Measurements from ENCODE around the gene DHX8. TPM values are rescaled to one million over a fixed set of nuclear protein-coding genes. Genes with fewer than 3 reads are reported as not detected.

The DHX8 gene
- total RNA-seq, 1 experiment from 2014 or later = 66.8 TPM

DNA sequence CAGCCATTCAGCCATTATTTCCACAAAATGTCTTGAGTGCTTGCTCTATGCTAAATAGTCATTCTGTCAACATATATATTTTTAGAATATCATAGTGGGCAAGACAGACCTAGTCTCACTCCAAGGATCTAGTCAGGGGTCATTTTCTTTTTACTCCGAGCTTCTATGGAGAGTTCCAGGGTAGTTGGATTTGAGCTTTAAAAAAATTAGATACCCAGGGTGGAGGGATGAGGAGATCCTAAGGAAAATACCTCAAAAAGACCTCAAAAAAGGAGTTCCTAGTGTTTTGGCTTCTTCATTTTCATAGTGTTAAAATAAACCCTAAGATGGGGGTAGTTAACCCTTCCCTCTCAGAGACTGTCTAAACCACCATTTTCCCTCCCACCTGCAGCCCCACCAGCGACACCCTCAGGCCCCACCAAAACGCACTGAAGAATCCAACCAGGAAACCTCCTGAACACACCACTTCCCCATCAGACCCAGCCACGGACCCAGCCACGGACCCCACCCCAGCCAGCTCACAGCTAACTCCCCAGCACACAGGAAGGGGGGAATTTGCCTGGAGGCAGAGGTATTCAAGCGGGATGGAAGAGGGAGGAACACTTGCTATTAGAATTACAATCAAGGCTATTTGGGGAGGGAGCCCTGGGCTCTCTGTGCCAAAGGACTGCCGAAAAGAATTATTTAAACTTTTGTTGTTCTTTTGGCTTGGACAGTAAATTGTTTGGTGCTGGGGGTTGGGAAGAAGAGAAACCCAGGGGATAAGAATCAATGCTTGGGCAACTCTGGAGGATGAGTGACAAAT, 60.2 kb downstream of the DHX8 start:
- intact Hi-C loops (cut with micrococcal nuclease; ENCODE audit: unreplicated experiment) = loop anchor here (1.0 kb wide), 1 partner anchor 24 kb away; no protein-coding TSS in a partner anchor
- H3K27me3 ChIP-seq (replicated peaks; ENCODE audit: control insufficient read depth, insufficient read depth, low read length) = no peaks in the 10 kb centered on the region
- ChIA-PET POLR2A (no interaction called here), CTCF (interaction anchor here (1.2 kb wide), 1 partner anchor 141 kb away, joined by 4 read pairs; no protein-coding TSS in a partner anchor)
- peaks cover 4% of the 10 kb centered on the region for H3K36me3 ChIP-seq (ENCODE audit: control insufficient read depth, insufficient read depth, low read length)
- TF ChIP-seq, protein P1, sequence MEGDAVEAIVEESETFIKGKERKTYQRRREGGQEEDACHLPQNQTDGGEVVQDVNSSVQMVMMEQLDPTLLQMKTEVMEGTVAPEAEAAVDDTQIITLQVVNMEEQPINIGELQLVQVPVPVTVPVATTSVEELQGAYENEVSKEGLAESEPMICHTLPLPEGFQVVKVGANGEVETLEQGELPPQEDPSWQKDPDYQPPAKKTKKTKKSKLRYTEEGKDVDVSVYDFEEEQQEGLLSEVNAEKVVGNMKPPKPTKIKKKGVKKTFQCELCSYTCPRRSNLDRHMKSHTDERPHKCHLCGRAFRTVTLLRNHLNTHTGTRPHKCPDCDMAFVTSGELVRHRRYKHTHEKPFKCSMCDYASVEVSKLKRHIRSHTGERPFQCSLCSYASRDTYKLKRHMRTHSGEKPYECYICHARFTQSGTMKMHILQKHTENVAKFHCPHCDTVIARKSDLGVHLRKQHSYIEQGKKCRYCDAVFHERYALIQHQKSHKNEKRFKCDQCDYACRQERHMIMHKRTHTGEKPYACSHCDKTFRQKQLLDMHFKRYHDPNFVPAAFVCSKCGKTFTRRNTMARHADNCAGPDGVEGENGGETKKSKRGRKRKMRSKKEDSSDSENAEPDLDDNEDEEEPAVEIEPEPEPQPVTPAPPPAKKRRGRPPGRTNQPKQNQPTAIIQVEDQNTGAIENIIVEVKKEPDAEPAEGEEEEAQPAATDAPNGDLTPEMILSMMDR (IDR thresholded peaks at IDR 0.05; ENCODE audit: insufficient read depth in 1 of 2, low read depth in 1 of 2, low read length in 1 of 2, severe bottlenecking in 1 of 2, unreplicated experiment in 1 of 2) = no peak
- no peak for DNase-seq
- TSS peak; percentile 59 for BruUV-seq (replicated peaks)
- Mint-ChIP-seq H3K4me3 (ENCODE audit: unreplicated experiment) (peak overlapping the region; percentile 85), H3K27me3 (ENCODE audit: insufficient read depth, unreplicated experiment) (no peaks in the 10 kb centered on the region), H3K4me1 (ENCODE audit: low read depth, unreplicated experiment) (peaks cover 17% of the 10 kb centered on the region), H3K9me3 (ENCODE audit: unreplicated experiment) (no peaks in the 10 kb centered on the region), H3K27ac (ENCODE audit: unreplicated experiment) (peak overlapping the region; percentile 93), H3K36me3 (ENCODE audit: insufficient read depth, unreplicated experiment) (peaks cover 21% of the 10 kb centered on the region)
- H3K4me3 ChIP-seq (ENCODE audit: low read depth, low read length) = peak overlapping the region; percentile 75
- H3K9me3 ChIP-seq = no peaks in the 10 kb centered on the region
- peaks cover 19% of the 10 kb centered on the region for H3K4me1 ChIP-seq

- H3K4me3 Mint-ChIP-seq (ENCODE audit: unreplicated experiment) = peak overlapping the region; percentile 85
- H3K27ac Mint-ChIP-seq (ENCODE audit: unreplicated experiment) = peak overlapping the region; percentile 93
- CTCF ChIA-PET = interaction anchor here (0.6 to 2.7 kb wide), 6 partner anchors 10 to 1996 kb away, joined by 3 to 8 read pairs (median 4); partner anchors contain the start of gene DHX8
- Histone ChIP-seq H3K27me3 (replicated peaks; ENCODE audit: control insufficient read depth, insufficient read depth, low read length) (no peaks in the 10 kb centered on the region), H3K36me3 (ENCODE audit: control insufficient read depth, insufficient read depth, low read length) (peaks cover 4% of the 10 kb centered on the region), H3K4me1 (peaks cover 19% of the 10 kb centered on the region), H3K4me3 (ENCODE audit: low read depth, low read length) (peak overlapping the region; percentile 75), H3K9me3 (no peaks in the 10 kb centered on the region)
- POLR2A ChIA-PET = interaction anchor here (0.6 to 1.0 kb wide), 7 partner anchors 130 to 1857 kb away, joined by 3 to 10 read pairs (median 4); partner anchors contain the start of genes ARL4D and RPL27
- peaks cover 17% of the 10 kb centered on the region for H3K4me1 Mint-ChIP-seq (ENCODE audit: low read depth, unreplicated experiment)
- no peak for DNase-seq
- peaks cover 21% of the 10 kb centered on the region for H3K36me3 Mint-ChIP-seq (ENCODE audit: insufficient read depth, unreplicated experiment)
- TF ChIP-seq, protein P1 (IDR thresholded peaks at IDR 0.05; ENCODE audit: insufficient read depth in 1 of 2, low read depth in 1 of 2, low read length in 1 of 2, severe bottlenecking in 1 of 2, unreplicated experiment in 1 of 2) = no peak
- intact Hi-C loops (cut with micrococcal nuclease; ENCODE audit: unreplicated experiment) = no loop called here
- BruUV-seq (replicated peaks) = no TSS peak
- no peaks in the 10 kb centered on the region for H3K9me3 Mint-ChIP-seq (ENCODE audit: unreplicated experiment)
- H3K27me3 Mint-ChIP-seq (ENCODE audit: insufficient read depth, unreplicated experiment) = no peaks in the 10 kb centered on the region
Measured at GRCh38 chr17:43545383-43545632, 61.5 kb downstream of the DHX8 start.

GRCh38 chr17:43546319-43547188, 62.8 kb downstream of the DHX8 start, which contains the start of gene ETV4:
TSS of gene ETV4 (minus strand) at chr17:43546340. CDS start at chr17:43545617, 723 bp downstream.
- peak; percentile 96 to 97 for DNase-seq
- H3K4me3 Mint-ChIP-seq (ENCODE audit: unreplicated experiment) = peak within 1 kb of the TSS; percentile 85
- TF ChIP-seq, protein P1 (IDR thresholded peaks at IDR 0.05; ENCODE audit: insufficient read depth in 1 of 2, low read depth in 1 of 2, low read length in 1 of 2, severe bottlenecking in 1 of 2, unreplicated experiment in 1 of 2) = no peak
- intact Hi-C loops (cut with micrococcal nuclease; ENCODE audit: unreplicated experiment) = loop anchor here (2.0 kb wide), 1 partner anchor 32 kb away; no protein-coding TSS in a partner anchor
- H3K27me3 Mint-ChIP-seq (ENCODE audit: insufficient read depth, unreplicated experiment) = no peaks in the 10 kb centered on the region
- no peaks in the 10 kb centered on the region for H3K27me3 ChIP-seq (replicated peaks; ENCODE audit: control insufficient read depth, insufficient read depth, low read length)
- POLR2A ChIA-PET = interaction anchor here (0.6 to 1.0 kb wide), 4 partner anchors 33 to 653 kb away, joined by 3 read pairs; partner anchors contain the start of gene ATXN7L3
- H3K9me3 Mint-ChIP-seq (ENCODE audit: unreplicated experiment) = no peaks in the 10 kb centered on the region
- H3K4me1 Mint-ChIP-seq (ENCODE audit: low read depth, unreplicated experiment) = peaks cover 17% of the 10 kb centered on the region
- peaks cover 19% of the 10 kb centered on the region for H3K4me1 ChIP-seq
- CTCF ChIA-PET = interaction anchor here (0.7 to 2.7 kb wide), 3 partner anchors 12 to 63 kb away, joined by 3 to 8 read pairs (median 4); partner anchors contain the start of gene DHX8
- H3K4me3 ChIP-seq (ENCODE audit: low read depth, low read length) = peak within 1 kb of the TSS; percentile 75
- no peaks in the 10 kb centered on the region for H3K9me3 ChIP-seq
- peak within 1 kb of the TSS; percentile 93 for H3K27ac Mint-ChIP-seq (ENCODE audit: unreplicated experiment)
- H3K36me3 ChIP-seq (ENCODE audit: control insufficient read depth, insufficient read depth, low read length) = no peaks in the 10 kb centered on the region
- BruUV-seq (replicated peaks) = TSS peak; percentile 79
- peaks cover 21% of the 10 kb centered on the region for H3K36me3 Mint-ChIP-seq (ENCODE audit: insufficient read depth, unreplicated experiment)
